ENCODE measurements around the gene ADD3. TPM values are rescaled to one million over a fixed set of nuclear protein-coding genes. Genes with fewer than 3 reads are reported as not detected.

The ADD3 gene
- total and polyA plus RNA-seq, 4 donors, result 15.4 to 55.9 (median 22.8) TPM

DNA sequence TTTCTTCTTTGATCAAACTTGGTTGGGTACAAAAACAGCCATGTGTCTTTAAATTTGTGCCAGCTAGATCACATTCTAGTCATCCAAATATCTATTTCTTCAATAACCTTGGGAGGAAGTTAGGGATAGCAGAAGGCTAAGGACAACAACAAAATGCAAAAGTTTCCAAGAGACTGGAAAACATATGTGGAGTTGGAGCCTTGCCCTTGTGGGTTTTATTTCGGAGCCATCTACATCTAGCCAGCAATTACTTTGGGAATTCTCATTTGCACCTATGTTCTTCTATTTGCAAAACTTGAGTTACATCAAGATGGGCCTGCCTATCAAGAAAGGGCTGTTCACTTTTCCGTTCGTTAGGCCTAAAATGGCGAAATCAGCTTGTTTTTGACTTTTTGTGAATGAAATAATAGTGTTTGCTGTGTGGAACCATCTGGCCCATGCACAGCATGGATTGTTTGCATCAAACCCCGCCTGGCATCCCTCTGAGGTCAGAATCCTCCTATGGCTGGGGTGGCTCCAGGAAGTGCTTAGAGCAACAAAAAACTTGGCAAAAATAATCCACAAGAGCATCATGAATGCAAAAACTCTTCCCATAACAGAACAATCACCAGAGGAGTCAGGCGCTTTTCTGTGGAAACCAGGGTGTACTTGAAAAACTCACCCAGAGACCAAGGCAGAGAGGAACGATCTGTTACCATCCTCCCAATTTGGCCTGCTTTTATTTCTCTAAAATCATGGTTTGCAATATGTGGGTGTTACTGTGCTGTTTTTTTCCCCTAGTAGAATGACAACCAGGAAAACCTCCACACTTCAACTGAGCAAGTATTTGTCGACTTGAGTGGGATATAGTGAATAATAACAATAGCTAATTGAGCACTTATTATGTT lies 48.3 kb upstream of the ADD3 start:
- H3K4me1 ChIP-seq (ENCODE audit: control insufficient read depth in 4 of 4, insufficient read depth in 4 of 4, low read length in 3 of 4), result no peaks in the 10 kb centered on the region
- no peaks in the 10 kb centered on the region for H3K36me3 ChIP-seq (ENCODE audit: control insufficient read depth in 4 of 4, insufficient read depth in 3 of 4, low read depth in 1 of 4, low read length in 3 of 4)
- no peak for DNase-seq (ENCODE audit: low spot score)
- no peak overlapping the region for H3K9ac ChIP-seq (ENCODE audit: low read depth in 1 of 2, low read length in 2 of 2)
- no peak for TF ChIP-seq RAD21 (IDR thresholded peaks at IDR 0.05)
- no peak for TF ChIP-seq JUND (IDR thresholded peaks at IDR 0.05)
- TF ChIP-seq EGR1 (IDR thresholded peaks at IDR 0.05; ENCODE audit: low read depth in 2 of 2), result no peak
- no peak for TF ChIP-seq HNF4G (IDR thresholded peaks at IDR 0.05)
- no peak for TF ChIP-seq YY1 (IDR thresholded peaks at IDR 0.05)
- no peak for TF ChIP-seq HNF4A (conservative IDR thresholded peaks at IDR 0.05)
- TF ChIP-seq, protein P1, sequence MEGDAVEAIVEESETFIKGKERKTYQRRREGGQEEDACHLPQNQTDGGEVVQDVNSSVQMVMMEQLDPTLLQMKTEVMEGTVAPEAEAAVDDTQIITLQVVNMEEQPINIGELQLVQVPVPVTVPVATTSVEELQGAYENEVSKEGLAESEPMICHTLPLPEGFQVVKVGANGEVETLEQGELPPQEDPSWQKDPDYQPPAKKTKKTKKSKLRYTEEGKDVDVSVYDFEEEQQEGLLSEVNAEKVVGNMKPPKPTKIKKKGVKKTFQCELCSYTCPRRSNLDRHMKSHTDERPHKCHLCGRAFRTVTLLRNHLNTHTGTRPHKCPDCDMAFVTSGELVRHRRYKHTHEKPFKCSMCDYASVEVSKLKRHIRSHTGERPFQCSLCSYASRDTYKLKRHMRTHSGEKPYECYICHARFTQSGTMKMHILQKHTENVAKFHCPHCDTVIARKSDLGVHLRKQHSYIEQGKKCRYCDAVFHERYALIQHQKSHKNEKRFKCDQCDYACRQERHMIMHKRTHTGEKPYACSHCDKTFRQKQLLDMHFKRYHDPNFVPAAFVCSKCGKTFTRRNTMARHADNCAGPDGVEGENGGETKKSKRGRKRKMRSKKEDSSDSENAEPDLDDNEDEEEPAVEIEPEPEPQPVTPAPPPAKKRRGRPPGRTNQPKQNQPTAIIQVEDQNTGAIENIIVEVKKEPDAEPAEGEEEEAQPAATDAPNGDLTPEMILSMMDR (IDR thresholded peaks at IDR 0.05; ENCODE audit: low read depth, low read length, missing input control), result no peak
- TF ChIP-seq SP1 (IDR thresholded peaks at IDR 0.05), result no peak
- TF ChIP-seq, protein P2, sequence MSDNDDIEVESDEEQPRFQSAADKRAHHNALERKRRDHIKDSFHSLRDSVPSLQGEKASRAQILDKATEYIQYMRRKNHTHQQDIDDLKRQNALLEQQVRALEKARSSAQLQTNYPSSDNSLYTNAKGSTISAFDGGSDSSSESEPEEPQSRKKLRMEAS (IDR thresholded peaks at IDR 0.05), result no peak
- TF ChIP-seq FOXA2 (IDR thresholded peaks at IDR 0.05), result no peak
- TF ChIP-seq RXRA (IDR thresholded peaks at IDR 0.05), result no peak
- H3K9me3 ChIP-seq (ENCODE audit: control insufficient read depth in 4 of 4, low read length in 3 of 4), result no peaks in the 10 kb centered on the region
- no peak overlapping the region for H3K4me3 ChIP-seq (ENCODE audit: low read depth in 1 of 3, low read length in 3 of 3)
- WGBS, result 93% methylated on average over 8 of the region's 8 CpGs
- no peaks in the 10 kb centered on the region for H3K27me3 ChIP-seq (ENCODE audit: control insufficient read depth in 4 of 4, insufficient read depth in 4 of 4, low read length in 3 of 4)
- no peak overlapping the region for H3K27ac ChIP-seq (ENCODE audit: low read depth in 1 of 2, low read length in 2 of 2)

DNA sequence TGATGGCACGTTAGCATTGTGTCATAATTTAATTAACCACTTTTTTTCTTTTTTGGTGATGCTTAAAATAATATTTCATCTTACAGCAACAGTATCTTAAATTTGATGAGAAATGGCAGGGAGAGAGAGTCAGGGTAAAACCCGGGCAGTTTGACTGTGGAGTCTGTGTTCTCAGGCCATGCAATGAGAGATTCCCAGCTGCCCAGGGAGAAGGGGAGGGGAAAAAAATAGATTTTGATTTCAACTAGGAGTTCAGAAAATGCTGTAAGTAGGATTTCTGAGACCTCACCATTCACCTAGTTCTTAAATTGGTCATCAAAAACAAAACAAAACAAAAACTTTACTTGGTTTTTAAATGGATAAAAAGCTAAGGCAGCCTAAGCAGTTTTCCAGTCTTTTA lies 47.1 kb upstream of the ADD3 start:
- H3K4me1 ChIP-seq (ENCODE audit: control insufficient read depth in 4 of 4, insufficient read depth in 4 of 4, low read length in 3 of 4), result peaks cover 0 to 6% (median 6%) of the 10 kb centered on the region in 4 donors
- no peaks in the 10 kb centered on the region for H3K27me3 ChIP-seq (ENCODE audit: control insufficient read depth in 4 of 4, insufficient read depth in 4 of 4, low read length in 3 of 4)
- no peak overlapping the region for H3K9ac ChIP-seq (ENCODE audit: low read depth in 1 of 2, low read length in 2 of 2)
- H3K27ac ChIP-seq (ENCODE audit: low read depth in 1 of 2, low read length in 2 of 2), result no peak overlapping the region
- 88% methylated on average over 2 of the region's 2 CpGs for WGBS
- no peak for DNase-seq (ENCODE audit: low spot score)
- no peaks in the 10 kb centered on the region for H3K36me3 ChIP-seq (ENCODE audit: control insufficient read depth in 4 of 4, insufficient read depth in 3 of 4, low read depth in 1 of 4, low read length in 3 of 4)
- H3K4me3 ChIP-seq (ENCODE audit: low read depth in 1 of 3, low read length in 3 of 3), result no peak overlapping the region
- no peaks in the 10 kb centered on the region for H3K9me3 ChIP-seq (ENCODE audit: control insufficient read depth in 4 of 4, low read length in 3 of 4)
- TF ChIP-seq RXRA (IDR thresholded peaks at IDR 0.05) (no peak), FOXA2 (IDR thresholded peaks at IDR 0.05) (no peak), YY1 (IDR thresholded peaks at IDR 0.05) (no peak), FOXA1 (IDR thresholded peaks at IDR 0.05) (no peak), HNF4A (conservative IDR thresholded peaks at IDR 0.05) (no peak)

DNA sequence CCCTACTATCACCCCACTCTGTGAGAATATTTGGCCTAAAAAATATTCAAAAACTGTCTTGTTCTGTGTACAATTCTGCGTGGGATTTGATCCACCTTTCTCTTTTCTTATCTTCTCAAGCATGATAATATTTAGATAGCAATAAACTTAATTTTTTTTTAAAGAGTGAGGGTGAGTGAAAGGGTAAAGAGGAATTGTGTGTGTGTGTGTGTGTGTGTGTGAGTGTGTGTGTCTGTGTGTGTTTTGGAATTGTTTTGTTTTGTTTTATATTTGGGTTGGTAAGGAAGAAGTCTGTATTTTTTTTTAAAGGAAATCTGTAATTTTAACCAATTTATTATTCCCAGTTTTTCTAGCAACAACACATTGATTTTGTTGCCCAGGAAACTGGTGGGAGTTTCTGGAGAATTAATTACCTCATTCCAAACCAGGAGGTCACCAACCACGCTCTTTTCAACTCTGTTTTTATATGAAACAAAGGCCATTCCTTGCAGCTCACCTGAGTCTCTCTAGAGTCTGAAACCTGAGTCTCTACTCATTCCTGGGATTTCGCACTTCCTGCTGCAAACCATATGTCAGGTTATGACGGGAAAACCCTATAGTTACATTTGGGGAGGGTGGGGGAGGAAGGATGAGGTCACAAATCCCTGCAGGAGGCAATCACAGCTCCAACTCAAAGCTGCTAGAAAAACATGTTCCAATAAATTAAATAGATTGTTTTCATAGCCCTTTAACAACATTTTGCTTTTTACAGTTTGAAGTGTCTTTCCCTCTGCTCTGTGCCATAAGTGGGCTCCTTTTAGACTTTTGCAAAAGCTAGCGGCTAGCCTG lies 46.4 kb upstream of the ADD3 start:
- H3K4me3 ChIP-seq (ENCODE audit: low read depth in 1 of 3, low read length in 3 of 3), result no peak overlapping the region
- no peak overlapping the region for H3K27ac ChIP-seq (ENCODE audit: low read depth in 1 of 2, low read length in 2 of 2)
- peaks cover 0 to 10% (median 7%) of the 10 kb centered on the region in 4 donors for H3K4me1 ChIP-seq (ENCODE audit: control insufficient read depth in 4 of 4, insufficient read depth in 4 of 4, low read length in 3 of 4)
- no peaks in the 10 kb centered on the region for H3K27me3 ChIP-seq (ENCODE audit: control insufficient read depth in 4 of 4, insufficient read depth in 4 of 4, low read length in 3 of 4)
- WGBS, result 80% methylated on average over 5 of the region's 5 CpGs
- no peaks in the 10 kb centered on the region for H3K36me3 ChIP-seq (ENCODE audit: control insufficient read depth in 4 of 4, insufficient read depth in 3 of 4, low read depth in 1 of 4, low read length in 3 of 4)
- no peak overlapping the region for H3K9ac ChIP-seq (ENCODE audit: low read depth in 1 of 2, low read length in 2 of 2)
- no peaks in the 10 kb centered on the region for H3K9me3 ChIP-seq (ENCODE audit: control insufficient read depth in 4 of 4, low read length in 3 of 4)
- DNase-seq (ENCODE audit: low spot score), result no peak
- TF ChIP-seq FOXA1 (IDR thresholded peaks at IDR 0.05) (no peak), FOXA2 (IDR thresholded peaks at IDR 0.05) (no peak), HNF4A (conservative IDR thresholded peaks at IDR 0.05) (no peak), SP1 (IDR thresholded peaks at IDR 0.05) (no peak), JUND (IDR thresholded peaks at IDR 0.05) (no peak), RAD21 (IDR thresholded peaks at IDR 0.05) (no peak), HNF4G (IDR thresholded peaks at IDR 0.05) (no peak), YY1 (IDR thresholded peaks at IDR 0.05) (no peak), RXRA (IDR thresholded peaks at IDR 0.05) (no peak), NR2F2 (IDR thresholded peaks at IDR 0.05) (no peak), TAF1 (conservative IDR thresholded peaks at IDR 0.05) (no peak), GABPA (IDR thresholded peaks at IDR 0.05 in 1 of 2, conservative IDR thresholded peaks at IDR 0.05 in 1 of 2) (no peak), EGR1 (IDR thresholded peaks at IDR 0.05; ENCODE audit: low read depth in 2 of 2) (no peak)
- TF ChIP-seq, protein P3, sequence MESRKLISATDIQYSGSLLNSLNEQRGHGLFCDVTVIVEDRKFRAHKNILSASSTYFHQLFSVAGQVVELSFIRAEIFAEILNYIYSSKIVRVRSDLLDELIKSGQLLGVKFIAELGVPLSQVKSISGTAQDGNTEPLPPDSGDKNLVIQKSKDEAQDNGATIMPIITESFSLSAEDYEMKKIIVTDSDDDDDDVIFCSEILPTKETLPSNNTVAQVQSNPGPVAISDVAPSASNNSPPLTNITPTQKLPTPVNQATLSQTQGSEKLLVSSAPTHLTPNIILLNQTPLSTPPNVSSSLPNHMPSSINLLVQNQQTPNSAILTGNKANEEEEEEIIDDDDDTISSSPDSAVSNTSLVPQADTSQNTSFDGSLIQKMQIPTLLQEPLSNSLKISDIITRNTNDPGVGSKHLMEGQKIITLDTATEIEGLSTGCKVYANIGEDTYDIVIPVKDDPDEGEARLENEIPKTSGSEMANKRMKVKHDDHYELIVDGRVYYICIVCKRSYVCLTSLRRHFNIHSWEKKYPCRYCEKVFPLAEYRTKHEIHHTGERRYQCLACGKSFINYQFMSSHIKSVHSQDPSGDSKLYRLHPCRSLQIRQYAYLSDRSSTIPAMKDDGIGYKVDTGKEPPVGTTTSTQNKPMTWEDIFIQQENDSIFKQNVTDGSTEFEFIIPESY (IDR thresholded peaks at IDR 0.05), result no peak
- TF ChIP-seq, protein P1 (IDR thresholded peaks at IDR 0.05; ENCODE audit: low read depth, low read length, missing input control), result no peak
- TF ChIP-seq, protein P4, sequence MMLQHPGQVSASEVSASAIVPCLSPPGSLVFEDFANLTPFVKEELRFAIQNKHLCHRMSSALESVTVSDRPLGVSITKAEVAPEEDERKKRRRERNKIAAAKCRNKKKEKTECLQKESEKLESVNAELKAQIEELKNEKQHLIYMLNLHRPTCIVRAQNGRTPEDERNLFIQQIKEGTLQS (IDR thresholded peaks at IDR 0.05), result no peak
- TF ChIP-seq, protein P2 (IDR thresholded peaks at IDR 0.05), result no peak
